HG03103 (cell line): ENCODE measurements around the gene SRRM2.

Experiments used
- ATAC-seq: cut with Tn5 transposase; IDR thresholded peaks from one replicate; pipeline ENCODE4 v1.9.1; 2021; ENCODE audit warnings: low read depth; ENCODE audit not compliant: unreplicated experiment

The SRRM2 gene

DNA sequence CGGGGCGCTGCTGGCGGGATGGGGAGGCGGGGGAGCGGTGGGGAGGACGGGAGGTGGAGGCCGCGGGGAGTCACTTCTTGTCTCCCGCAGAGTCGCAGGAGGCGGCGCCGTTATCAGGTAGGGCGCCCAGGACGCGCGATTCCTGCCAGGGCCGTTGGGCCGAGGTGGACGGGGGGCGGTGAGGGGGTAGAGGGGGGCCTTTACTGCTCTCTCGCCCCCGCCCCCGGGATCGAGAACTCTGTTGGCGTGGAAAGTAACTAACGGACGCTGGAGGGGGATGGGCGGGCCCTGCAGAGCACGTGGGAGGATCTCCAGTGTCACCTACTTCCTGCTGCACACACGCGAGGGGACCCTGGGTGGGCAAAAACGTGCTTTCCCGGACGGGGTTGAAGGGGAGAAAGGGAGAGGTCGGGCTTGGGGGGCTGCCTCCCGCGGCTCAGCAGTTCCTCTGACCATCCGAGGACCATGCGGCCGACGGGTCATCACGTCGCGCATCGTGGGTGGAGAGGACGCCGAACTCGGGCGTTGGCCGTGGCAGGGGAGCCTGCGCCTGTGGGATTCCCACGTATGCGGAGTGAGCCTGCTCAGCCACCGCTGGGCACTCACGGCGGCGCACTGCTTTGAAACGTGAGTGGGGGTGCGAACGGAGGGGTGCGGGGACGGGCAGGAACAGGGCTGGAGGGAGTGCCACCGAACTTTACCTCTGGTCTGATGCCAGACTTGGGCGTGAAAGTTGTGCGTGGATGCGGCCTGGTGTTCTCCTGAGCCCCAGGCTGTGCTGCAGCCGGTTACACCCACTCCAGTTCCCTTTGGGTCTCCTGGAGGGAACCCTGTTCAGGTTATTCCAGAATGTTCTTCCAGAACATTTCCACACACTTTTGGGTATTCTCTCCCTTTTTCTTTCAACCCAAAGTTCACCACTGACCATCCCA is 65.2 kb downstream of the SRRM2 start:
- no peak for ATAC-seq

DNA sequence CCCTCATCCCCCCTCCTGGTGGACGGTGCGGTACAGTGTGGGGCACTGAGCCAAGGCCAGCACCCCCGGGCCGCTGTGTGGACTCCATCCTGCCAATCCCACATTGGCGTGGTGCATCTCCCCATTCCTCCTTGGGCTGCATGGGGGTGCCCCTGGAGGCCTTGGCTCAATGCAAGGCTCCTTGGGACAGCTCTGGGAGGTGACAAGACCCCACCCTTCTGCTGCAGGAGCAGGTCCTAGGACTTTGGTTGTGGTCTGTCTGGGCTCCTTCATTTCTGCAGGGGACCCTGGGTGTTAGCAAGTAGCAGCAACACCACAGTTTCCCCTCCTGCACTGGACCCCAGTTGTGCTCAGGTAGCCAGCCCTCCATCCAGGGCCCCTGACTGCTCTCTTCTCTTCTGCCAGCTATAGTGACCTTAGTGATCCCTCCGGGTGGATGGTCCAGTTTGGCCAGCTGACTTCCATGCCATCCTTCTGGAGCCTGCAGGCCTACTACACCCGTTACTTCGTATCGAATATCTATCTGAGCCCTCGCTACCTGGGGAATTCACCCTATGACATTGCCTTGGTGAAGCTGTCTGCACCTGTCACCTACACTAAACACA is 65.9 kb downstream of the SRRM2 start:
- ATAC-seq, result no peak

DNA sequence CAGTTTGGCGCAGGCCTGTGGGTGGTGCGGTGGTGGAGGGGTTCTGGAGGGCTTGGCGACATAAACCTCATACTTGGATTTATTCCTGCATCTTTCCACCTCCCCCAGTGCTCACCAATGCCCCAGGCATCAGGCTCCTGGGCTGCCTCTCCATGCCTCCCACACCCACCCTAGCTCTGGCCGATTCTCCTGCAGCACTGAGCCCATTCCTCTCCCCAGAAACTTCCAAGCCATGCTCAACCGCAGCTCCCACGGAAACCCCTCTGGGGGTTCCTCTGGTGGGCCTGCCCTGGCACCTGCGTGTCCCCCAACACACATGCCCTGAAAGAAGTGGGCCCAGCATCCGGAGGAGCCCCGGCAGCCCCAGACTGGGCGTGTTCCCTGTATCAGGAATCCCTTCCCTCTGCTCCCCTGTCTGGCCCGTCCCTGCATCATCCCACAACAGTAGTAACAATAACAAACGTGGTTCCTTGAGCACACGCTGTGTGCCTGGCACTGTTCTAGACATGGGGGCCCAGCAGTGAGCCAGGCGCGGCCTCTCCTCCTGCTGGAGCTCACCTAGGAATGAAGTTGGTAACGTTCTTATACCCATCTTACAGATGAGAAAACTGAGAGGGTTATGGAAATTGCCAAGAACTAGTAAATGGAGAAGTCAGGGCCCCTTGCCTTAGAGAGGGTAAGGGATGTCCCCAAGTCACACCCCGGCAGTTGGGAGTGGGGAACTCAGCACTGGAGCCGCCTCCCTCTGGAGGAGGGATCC is 66.9 kb downstream of the SRRM2 start:
- ATAC-seq, result no peak

DNA sequence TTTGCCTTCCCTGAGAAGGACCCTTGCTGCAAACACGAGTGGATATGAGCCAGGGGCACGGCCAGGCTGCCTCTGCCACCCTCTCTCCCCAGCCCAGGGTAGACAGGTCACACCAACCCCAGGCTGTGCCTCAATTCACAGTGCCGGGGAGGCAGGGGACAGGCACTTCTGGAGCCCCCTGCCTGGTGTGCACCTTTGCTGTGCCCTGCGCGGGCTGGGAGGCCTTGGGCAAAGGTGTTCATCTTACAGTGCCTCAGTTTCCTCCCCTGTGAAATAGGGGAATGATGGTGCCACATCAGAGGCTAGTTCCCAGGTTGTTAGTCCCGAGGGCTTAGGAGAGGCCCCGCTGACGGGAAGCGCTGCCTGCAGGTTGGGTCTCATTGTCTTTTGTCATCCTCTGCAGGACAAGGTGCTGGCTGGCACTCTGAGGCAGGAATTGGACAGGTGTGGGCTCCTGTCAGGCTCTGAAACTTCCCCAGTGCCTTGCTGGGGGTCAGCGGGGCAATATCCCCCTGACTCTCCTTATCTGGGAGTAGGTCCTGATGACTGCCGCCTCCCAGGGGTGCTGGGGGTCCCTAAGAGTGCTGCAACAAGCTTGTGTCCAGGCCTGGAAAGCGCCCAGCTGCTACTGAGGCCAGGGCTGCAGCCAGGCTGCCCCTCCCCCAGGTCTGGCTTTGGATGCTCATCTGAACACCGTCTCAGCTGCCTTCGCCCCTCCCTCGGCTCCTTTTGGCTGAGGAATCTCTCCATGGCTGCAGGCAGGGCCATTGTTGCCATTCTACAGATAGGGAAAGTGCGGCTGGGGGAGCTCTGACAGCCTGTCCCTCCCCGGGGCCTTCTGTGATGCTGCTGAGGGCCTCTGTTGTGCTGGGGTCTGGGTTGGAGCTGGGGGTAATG is 67.7 kb downstream of the SRRM2 start:
- no peak for ATAC-seq
